K562 (cell line): ENCODE measurements around the gene ABCC9. TPM values are rescaled to one million over a fixed set of nuclear protein-coding genes. Genes with fewer than 3 reads are reported as not detected.

Source experiments
- ATAC-seq: fragments of 200-7000 bp; cut with Tn5 transposase; 3 replicates; pipeline ENCODE4 v1.9.1; 2020; ENCODE audit warnings: moderate library complexity
- BruUV-seq: library from RNA; stranded (reverse); fragments of 400-500 nt; replicated peaks from 2 replicates; lab custom pipeline; 2021; lab: Mats Ljungman, UMichigan
- CTCF ChIA-PET: fragments of 300-600 bp; formaldehyde crosslinking; extraction: SDS; loops from one replicate; lab custom pipeline; 2021; ENCODE audit warnings: low intra/inter-chr PET ratio; lab: Yijun Ruan, JAX
- POLR2A ChIA-PET: fragments of 300-600, 350-650 bp; sonication (Branson Sonifier 250); formaldehyde crosslinking; extraction: SDS; loops from one replicate; lab custom pipeline; 2021; ENCODE audit warnings: antibody characterized with exemption, inconsistent platforms; lab: Yijun Ruan, JAX
- DNase-seq, 4 experiments: peaks; one replicate each; pipeline versions ENCODE4 v3.0.0 to v3.0.0-alpha.2; 2011 to 2018; ENCODE audit warnings: low spot score in 3 of 4, mixed read lengths in 3 of 4; ENCODE audit errors: extremely low read depth in 1 of 4
- FAIRE-seq: peaks from 2 replicates; lab custom pipeline; 2011; peaks lifted over from hg19 to GRCh38; lab: Jason Lieb, UNC
- H2AFZ ChIP-seq: 2 replicates; pipeline ENCODE4 v1.6.0; 2011; ENCODE audit warnings: low read depth, low read length, control low read depth, inconsistent platforms
- H3K27ac ChIP-seq: fragments of 200-600 bp; 3 replicates; pipeline ENCODE4 v1.8.0; 2011; ENCODE audit warnings: low read depth, mild to moderate bottlenecking, control low read depth, inconsistent platforms, low read length, moderate library complexity, mixed read lengths; ENCODE audit errors: extremely low read depth
- H3K27me3 ChIP-seq, 2 experiments: fragments of 300-600 bp in 1 of 2; 2 replicates in 1 of 2; 3 replicates in 1 of 2; pipeline versions ENCODE4 v1.6.0 to v1.8.0; 2011; ENCODE audit warnings: inconsistent platforms in 2 of 2, low read length in 2 of 2, mild to moderate bottlenecking in 1 of 2, mixed read lengths in 1 of 2, moderate library complexity in 1 of 2; ENCODE audit not compliant: control insufficient read depth in 2 of 2, insufficient read depth in 2 of 2
- H3K36me3 ChIP-seq: fragments of 300-600 bp; 3 replicates; pipeline ENCODE4 v1.8.0; 2011; ENCODE audit warnings: mild to moderate bottlenecking, low read length, inconsistent platforms; ENCODE audit not compliant: control insufficient read depth, insufficient read depth
- H3K4me1 ChIP-seq, 2 experiments: fragments of 200-600 bp in 1 of 2; replicated peaks in 1 of 2; 2 replicates in 1 of 2; 3 replicates in 1 of 2; pipeline versions ENCODE4 v1.5.1 to v1.8.0; 2011; ENCODE audit warnings: inconsistent platforms in 2 of 2, low read length in 2 of 2, mild to moderate bottlenecking in 1 of 2, mixed read lengths in 1 of 2, moderate library complexity in 1 of 2; ENCODE audit not compliant: control insufficient read depth in 2 of 2, insufficient read depth in 2 of 2
- H3K4me2 ChIP-seq: 2 replicates; pipeline ENCODE4 v1.6.1; 2011; ENCODE audit warnings: low read length, control low read depth, inconsistent platforms, mixed read lengths; ENCODE audit not compliant: insufficient read depth
- H3K4me3 ChIP-seq: fragments of 200-600 bp; sonication (generic), shearing (Covaris generic); 2 replicates; pipeline ENCODE4 v1.5.1; 2016; ENCODE audit warnings: control low read depth, inconsistent platforms
- H3K79me2 ChIP-seq: fragments of 200-600 bp; 3 replicates; pipeline ENCODE4 v1.8.0; 2011; ENCODE audit warnings: low read length, inconsistent platforms; ENCODE audit not compliant: control insufficient read depth, insufficient read depth
- H3K9ac ChIP-seq, 2 experiments: 2 replicates each; pipeline versions ENCODE4 v1.6.0 to v1.6.1; 2011; ENCODE audit warnings: low read depth in 2 of 2, low read length in 2 of 2, control low read depth in 1 of 2, inconsistent platforms in 1 of 2, mild to moderate bottlenecking in 1 of 2, mixed read lengths in 1 of 2; ENCODE audit not compliant: insufficient read depth in 1 of 2
- H3K9me1 ChIP-seq: one replicate; pipeline ENCODE4 v1.6.0; 2011; ENCODE audit warnings: inconsistent platforms, mild to moderate bottlenecking, low read length, moderate library complexity; ENCODE audit not compliant: control insufficient read depth, insufficient read depth
- H3K9me3 ChIP-seq: replicated peaks from 2 replicates; pipeline ENCODE4 v1.5.1; 2011; ENCODE audit warnings: low read depth, low read length, inconsistent platforms; ENCODE audit not compliant: control insufficient read depth, insufficient read depth
- H4K20me1 ChIP-seq: replicated peaks from 2 replicates; pipeline ENCODE4 v1.6.1; 2011; ENCODE audit warnings: low read length, inconsistent platforms, mixed read lengths; ENCODE audit not compliant: control insufficient read depth, insufficient read depth
- CEBPB ChIP-seq: fragments of 450-650 bp; IDR thresholded peaks from 2 replicates; pipeline ENCODE4 v1.6.1; 2016; ENCODE audit warnings: missing genetic modification characterization, missing compliant biosample characterization
- DMBX1 ChIP-seq: fragments of 250-450 bp; sonication (Bioruptor Pico); IDR thresholded peaks from 2 replicates; pipeline ENCODE4 v1.8.0; 2022; ENCODE audit warnings: inconsistent platforms, mild to moderate bottlenecking, moderate library complexity, borderline replicate concordance
- ELF2 ChIP-seq: fragments of 250-450 bp; sonication (Bioruptor Pico); IDR thresholded peaks from 2 replicates; pipeline ENCODE4 v1.5.0; 2021; ENCODE audit warnings: mild to moderate bottlenecking
- FIP1L1 ChIP-seq: fragments of 200-400 bp; formaldehyde crosslinking; IDR thresholded peaks from 2 replicates; pipeline ENCODE4 v1.6.1; 2018; ENCODE audit warnings: mild to moderate bottlenecking, low read depth, low read length; ENCODE audit not compliant: poor library complexity, severe bottlenecking
- HMG20A ChIP-seq: fragments of 450-650 bp; formaldehyde crosslinking; conservative IDR thresholded peaks from 2 replicates; pipeline ENCODE4 v1.4.0; 2020; ENCODE audit warnings: mild to moderate bottlenecking, mixed read lengths
- KAT2B ChIP-seq: IDR thresholded peaks from one replicate; pipeline ENCODE4 v1.6.1; 2012; ENCODE audit warnings: low read depth, mild to moderate bottlenecking, control low read depth, inconsistent platforms, low read length, moderate library complexity
- MCM7 ChIP-seq, 2 experiments: fragments of 450-650 bp; IDR thresholded peaks; 2 replicates each; pipeline ENCODE4 v1.6.1; 2016 to 2018
- RBM34 ChIP-seq: fragments of 200-400 bp; formaldehyde crosslinking; IDR thresholded peaks from 2 replicates; pipeline ENCODE4 v1.6.1; 2018; ENCODE audit warnings: low read length, borderline replicate concordance; ENCODE audit not compliant: insufficient read depth
- SMARCA4 ChIP-seq: fragments of 450-650 bp; IDR thresholded peaks from 2 replicates; pipeline ENCODE4 v1.6.1; 2016
- SNIP1 ChIP-seq: fragments of 450-650 bp; IDR thresholded peaks from 2 replicates; pipeline ENCODE4 v1.7.1; 2017; ENCODE audit warnings: low read depth, mild to moderate bottlenecking
- SP2 ChIP-seq: IDR thresholded peaks from 2 replicates; pipeline ENCODE4 v1.6.1; 2011; ENCODE audit warnings: mild to moderate bottlenecking, low read depth, low read length, moderate library complexity; ENCODE audit not compliant: poor library complexity, severe bottlenecking; ENCODE audit errors: extremely low read depth
- STAT5B ChIP-seq: fragments of 250-450 bp; sonication (Bioruptor Pico); IDR thresholded peaks from 2 replicates; pipeline ENCODE4 v1.8.0; 2021; ENCODE audit warnings: mild to moderate bottlenecking, inconsistent platforms
- TRIM25 ChIP-seq: fragments of 450-650 bp; IDR thresholded peaks from 2 replicates; pipeline ENCODE4 v1.7.0; 2016; ENCODE audit warnings: borderline replicate concordance
- ZC3H8 ChIP-seq: fragments of 450-650 bp; IDR thresholded peaks from 2 replicates; pipeline ENCODE4 v1.6.1; 2017
- ZNF184 ChIP-seq: sonication (generic); formaldehyde crosslinking; IDR thresholded peaks from 2 replicates; pipeline ENCODE4 v1.5.0; 2020; ENCODE audit warnings: missing genetic modification reagents
- ZNF384 ChIP-seq: IDR thresholded peaks from 2 replicates; pipeline ENCODE4 v1.6.1; 2012; ENCODE audit warnings: low read depth, low read length, improper control_type of control experiment
- ZNF696 ChIP-seq: fragments of 250-450 bp; sonication (Bioruptor Pico); conservative IDR thresholded peaks from 2 replicates; pipeline ENCODE4 v1.4.0; 2020; ENCODE audit warnings: mild to moderate bottlenecking, moderate library complexity
- ZNF79 ChIP-seq: fragments of 250-450 bp; sonication (Bioruptor Pico); IDR thresholded peaks from 2 replicates; pipeline ENCODE4 v1.4.0; 2020; ENCODE audit warnings: low read depth, mild to moderate bottlenecking, moderate library complexity
- WGBS: fragments of 100-300 bp; shearing (Covaris generic); methylation state at CpG from one replicate; pipeline ENCODE4 v1.1.6; 2016; ENCODE audit warnings: low coverage, mixed read lengths; ENCODE audit not compliant: insufficient coverage; ENCODE audit errors: missing lambda C conversion rate; 5-methylcytosine and 5-hydroxymethylcytosine counted together
- in situ Hi-C: fragments of 300-500 bp; cut with MboI; formaldehyde crosslinking; loops from 4 replicates; pipeline ENCODE4 v1.15.0; 2018; ENCODE audit warnings: inconsistent platforms, mixed read lengths
- intact Hi-C: fragments of 100-400 bp; cut with micrococcal nuclease; formaldehyde crosslinking; loops from 2 replicates; pipeline ENCODE4 v1.14.2; 2022
- polyA plus RNA-seq, 8 experiments: library from polyadenylated mRNA; depleted of rRNA in 4 of 8; stranded (reverse) in 5 of 8; unstranded in 3 of 8; fragments of >200 nt; fragmentation: Nextera tagmentation in 2 of 8; fragmentation: Illumina TruSeq in 1 of 8; extraction: Ambion mirVana in 2 of 8; extraction: Trizol in 1 of 8; gene quantifications; 2 replicates each; pipeline versions ENCODE4 v1.2.1 to v1.2.3, GENCODE V29; 2011 to 2014; ENCODE audit warnings: inconsistent platforms in 1 of 8, missing spikeins in 1 of 8
- total RNA-seq, 7 experiments: library from RNA; depleted of rRNA in 6 of 7; stranded (reverse); fragments of >200 nt in 6 of 7; fragmentation: Illumina TruSeq in 2 of 7; extraction: Trizol in 2 of 7; gene quantifications; 2 replicates each; pipeline versions ENCODE4 v1.2.1 to v1.2.3, GENCODE V29; 2011 to 2021; ENCODE audit warnings: low replicate concordance in 1 of 7

The ABCC9 gene
- total and polyA plus RNA-seq, 9 of the 15 experiments (the other 6 are each of a cell fraction or from before 2014, with no cell fraction given): 0.05 to 0.40 (median 0.18) TPM

- no peaks in the 10 kb centered on the region for H4K20me1 ChIP-seq
- no peak overlapping the region for H3K9ac ChIP-seq
- no TSS peak for BruUV-seq
- H3K9me3 ChIP-seq: no peaks in the 10 kb centered on the region
- DNase-seq (no peak), FAIRE-seq (no peak), ATAC-seq (no peak)
- H3K4me1 ChIP-seq: no peaks in the 10 kb centered on the region
- no peaks in the 10 kb centered on the region for H3K79me2 ChIP-seq
- 5% methylated on average over 5 of the region's 5 CpGs for WGBS
- H2AFZ ChIP-seq: no peak overlapping the region
- in situ Hi-C loops (no loop called here), intact Hi-C loops (no loop called here)
- POLR2A ChIA-PET: no interaction called here
- H3K27me3 ChIP-seq: no peaks in the 10 kb centered on the region
- H3K4me2 ChIP-seq: no peak overlapping the region
- H3K4me3 ChIP-seq: no peak overlapping the region
- no peaks in the 10 kb centered on the region for H3K36me3 ChIP-seq
- no peak overlapping the region for H3K27ac ChIP-seq
- H3K9me1 ChIP-seq: no peaks in the 10 kb centered on the region
- CTCF ChIA-PET: no interaction called here
- no peak for TF ChIP-seq RBM34
- no peak for TF ChIP-seq ZC3H8
- no peak for TF ChIP-seq ZNF184 (CRISPR knock-in tag)
- TF ChIP-seq SP2: no peak
- no peak for TF ChIP-seq MCM7 (IDR thresholded peaks at IDR 0.05)
- no peak for TF ChIP-seq CEBPB
- no peak for TF ChIP-seq TRIM25
- TF ChIP-seq SMARCA4: no peak
- TF ChIP-seq FIP1L1: no peak
- no peak for TF ChIP-seq DMBX1 (CRISPR knock-in tag)
- TF ChIP-seq SNIP1: no peak
- no peak for TF ChIP-seq ZNF696
- no peak for TF ChIP-seq HMG20A (CRISPR knock-in tag)
- no peak for TF ChIP-seq ZNF79 (CRISPR knock-in tag)
- TF ChIP-seq KAT2B: no peak
- no peak for TF ChIP-seq STAT5B (CRISPR knock-in tag)
- no peak for TF ChIP-seq ELF2 (CRISPR knock-in tag)
- no peak for TF ChIP-seq ZNF384
These were observed 34.2 kb downstream of the ABCC9 start for GRCh38 chr12:21906919-21907493.
